Astrocyte (in vitro differentiated cells and primary cell): ENCODE data around the gene DHFR2. TPM values are rescaled to one million over a fixed set of nuclear protein-coding genes. Genes with fewer than 3 reads are reported as not detected.

Experiments
- DNase-seq: peaks from one replicate; pipeline ENCODE4 v3.0.0-alpha.2; 2010; ENCODE audit warnings: low read depth
- FAIRE-seq: peaks from 2 replicates; lab custom pipeline; 2011; peaks lifted over from hg19 to GRCh38; lab: Jason Lieb, UNC
- H2AFZ ChIP-seq: 2 replicates; pipeline ENCODE4 v1.6.0; 2012; ENCODE audit warnings: low read depth, low read length, inconsistent platforms
- H3K27ac ChIP-seq: 2 replicates; pipeline ENCODE4 v1.5.1; 2011; ENCODE audit warnings: low read depth, low read length, inconsistent platforms
- H3K27me3 ChIP-seq: 2 replicates; pipeline ENCODE4 v1.6.0; 2011; ENCODE audit warnings: low read length, inconsistent platforms; ENCODE audit not compliant: insufficient read depth
- H3K36me3 ChIP-seq: 2 replicates; pipeline ENCODE4 v1.5.1; 2011; ENCODE audit warnings: low read length, inconsistent platforms; ENCODE audit not compliant: insufficient read depth
- H3K4me1 ChIP-seq: 2 replicates; pipeline ENCODE4 v1.5.1; 2011; ENCODE audit warnings: low read length, inconsistent platforms; ENCODE audit not compliant: insufficient read depth
- H3K4me2 ChIP-seq: 2 replicates; pipeline ENCODE4 v1.6.0; 2012; ENCODE audit warnings: low read length, inconsistent platforms
- H3K4me3 ChIP-seq: 2 replicates; pipeline ENCODE4 v1.5.1; 2011; ENCODE audit warnings: low read depth, mild to moderate bottlenecking, low read length, inconsistent platforms; ENCODE audit not compliant: insufficient read depth
- H3K79me2 ChIP-seq: 2 replicates; pipeline ENCODE4 v1.6.0; 2012; ENCODE audit warnings: mild to moderate bottlenecking, low read length, inconsistent platforms; ENCODE audit not compliant: insufficient read depth
- H3K9ac ChIP-seq: 2 replicates; pipeline ENCODE4 v1.6.0; 2012; ENCODE audit warnings: mild to moderate bottlenecking, low read length, inconsistent platforms
- H3K9me3 ChIP-seq: 2 replicates; pipeline ENCODE4 v1.5.1; 2012; ENCODE audit warnings: low read depth, mild to moderate bottlenecking, low read length, inconsistent platforms; ENCODE audit not compliant: insufficient read depth
- H4K20me1 ChIP-seq: 2 replicates; pipeline ENCODE4 v1.6.0; 2012; ENCODE audit warnings: low read length, inconsistent platforms; ENCODE audit not compliant: insufficient read depth
- H3K27ac Mint-ChIP-seq: one replicate; pipeline ENCODE4 v1.8.0; 2021; ENCODE audit warnings: mild to moderate bottlenecking, mixed read lengths; ENCODE audit not compliant: unreplicated experiment
- H3K27me3 Mint-ChIP-seq: one replicate; pipeline ENCODE4 v1.8.0; 2021; ENCODE audit warnings: low read depth, mixed read lengths; ENCODE audit not compliant: unreplicated experiment
- H3K36me3 Mint-ChIP-seq: one replicate; pipeline ENCODE4 v1.8.0; 2021; ENCODE audit warnings: low read depth, mixed read lengths; ENCODE audit not compliant: unreplicated experiment
- H3K4me1 Mint-ChIP-seq: one replicate; pipeline ENCODE4 v1.8.0; 2021; ENCODE audit warnings: low read depth, mixed read lengths; ENCODE audit not compliant: unreplicated experiment
- H3K4me3 Mint-ChIP-seq: one replicate; pipeline ENCODE4 v1.8.0; 2021; ENCODE audit warnings: mild to moderate bottlenecking, moderate library complexity, mixed read lengths; ENCODE audit not compliant: unreplicated experiment
- H3K9me3 Mint-ChIP-seq: one replicate; pipeline ENCODE4 v1.8.0; 2021; ENCODE audit warnings: mild to moderate bottlenecking, mixed read lengths; ENCODE audit not compliant: unreplicated experiment
- CTCF ChIP-seq: IDR thresholded peaks from 2 replicates; pipeline ENCODE4 v1.5.1; 2011; ENCODE audit warnings: low read depth, mild to moderate bottlenecking, inconsistent platforms, low read length, moderate library complexity; ENCODE audit not compliant: insufficient read depth
- EZH2 ChIP-seq: IDR thresholded peaks from 2 replicates; pipeline ENCODE4 v1.6.1; 2012; ENCODE audit warnings: mild to moderate bottlenecking, low read length, inconsistent platforms; ENCODE audit not compliant: insufficient read depth
- total RNA-seq: library from RNA; stranded (reverse); gene quantifications from 2 replicates; pipeline ENCODE4 v1.2.1, GENCODE V29; 2021

Gene DHFR2
- total RNA-seq, 1 donor from 2014 or later: 3.4 TPM

GRCh38 chr3:94065819-94066480, 3.2 kb upstream of the DHFR2 start:
- no peak for TF ChIP-seq CTCF
- DNase-seq: no peak
- Mint-ChIP-seq H3K36me3 (peaks cover 2% of the 10 kb centered on the region), H3K9me3 (no peaks in the 10 kb centered on the region), H3K4me3 (no peak overlapping the region), H3K27me3 (no peaks in the 10 kb centered on the region), H3K27ac (no peak overlapping the region), H3K4me1 (peaks cover 7% of the 10 kb centered on the region)
- Histone ChIP-seq H3K9me3 (no peaks in the 10 kb centered on the region), H3K4me3 (no peak overlapping the region), H3K27me3 (no peaks in the 10 kb centered on the region), H3K4me1 (peaks cover 7% of the 10 kb centered on the region), H3K4me2 (no peak overlapping the region), H3K9ac (no peak overlapping the region), H3K36me3 (peaks cover 6% of the 10 kb centered on the region), H3K79me2 (peaks cover 31% of the 10 kb centered on the region), H2AFZ (no peak overlapping the region), H4K20me1 (peaks cover 5% of the 10 kb centered on the region), H3K27ac (no peak overlapping the region)
- no peak for FAIRE-seq

- Histone ChIP-seq H4K20me1 (peaks cover under 1% of the 10 kb centered on the region), H3K36me3 (peaks cover 6% of the 10 kb centered on the region), H2AFZ (no peak overlapping the region), H3K27ac (no peak overlapping the region), H3K9ac (no peak overlapping the region), H3K9me3 (no peaks in the 10 kb centered on the region), H3K4me2 (peak overlapping the region; percentile 13), H3K79me2 (peaks cover 27% of the 10 kb centered on the region), H3K4me1 (peaks cover 7% of the 10 kb centered on the region), H3K27me3 (no peaks in the 10 kb centered on the region), H3K4me3 (no peak overlapping the region)
- TF ChIP-seq CTCF (no peak), EZH2 (no peak)
- no peak overlapping the region for H3K4me3 Mint-ChIP-seq
- H3K27ac Mint-ChIP-seq: peak overlapping the region; percentile 58
- H3K36me3 Mint-ChIP-seq: peaks cover 2% of the 10 kb centered on the region
- H3K4me1 Mint-ChIP-seq: peaks cover 7% of the 10 kb centered on the region
- no peaks in the 10 kb centered on the region for H3K9me3 Mint-ChIP-seq
- DNase-seq: no peak
- no peak for FAIRE-seq
- no peaks in the 10 kb centered on the region for H3K27me3 Mint-ChIP-seq
Observed at GRCh38 chr3:94065122-94065521, 2.4 kb upstream of the DHFR2 start.

- FAIRE-seq (no peak), DNase-seq (no peak)
- H2AFZ ChIP-seq: no peak overlapping the region
- no peaks in the 10 kb centered on the region for H3K27me3 ChIP-seq
- H3K9me3 Mint-ChIP-seq: no peaks in the 10 kb centered on the region
- no peak overlapping the region for H3K27ac Mint-ChIP-seq
- H3K36me3 Mint-ChIP-seq: peaks cover 2% of the 10 kb centered on the region
- peaks cover 7% of the 10 kb centered on the region for H3K4me1 Mint-ChIP-seq
- H3K27ac ChIP-seq: no peak overlapping the region
- peak overlapping the region; percentile 99 for H3K4me3 Mint-ChIP-seq
- TF ChIP-seq EZH2 (no peak), CTCF (no peak)
- peaks cover 7% of the 10 kb centered on the region for H3K4me1 ChIP-seq
- peak overlapping the region; percentile 97 for H3K9ac ChIP-seq
- peaks cover 26% of the 10 kb centered on the region for H3K79me2 ChIP-seq
- H3K27me3 Mint-ChIP-seq: no peaks in the 10 kb centered on the region
- H3K9me3 ChIP-seq: no peaks in the 10 kb centered on the region
- H3K36me3 ChIP-seq: peaks cover 6% of the 10 kb centered on the region
- H3K4me2 ChIP-seq: peak overlapping the region; percentile 93
- H4K20me1 ChIP-seq: no peaks in the 10 kb centered on the region
- H3K4me3 ChIP-seq: no peak overlapping the region
Observed at GRCh38 chr3:94064243-94064860, 1.6 kb upstream of the DHFR2 start.
